ENCODE results near the gene NUDCD3. TPM values are rescaled to one million over a fixed set of nuclear protein-coding genes. Genes with fewer than 3 reads are reported as not detected.
"Not testable (repeated sequence)": the region's sequence is repeated elsewhere in the genome, so short reads cannot be mapped to it uniquely, and the experiment has no call there.

NUDCD3 gene
- polyA plus RNA-seq, 1 donor, result 86.1 TPM

GRCh38 chr7:44520574-44520973 is 30.1 kb upstream of the NUDCD3 start:
- no peak for DNase-seq

- no peak for DNase-seq
These were observed 29.1 kb upstream of the NUDCD3 start for GRCh38 chr7:44519546-44519945.

GRCh38 chr7:44518761-44519160 is 28.3 kb upstream of the NUDCD3 start:
- no peak for DNase-seq

GRCh38 chr7:44517175-44517574 is 26.7 kb upstream of the NUDCD3 start:
- DNase-seq, result no peak

GRCh38 chr7:44515590-44516268 is 25.3 kb upstream of the NUDCD3 start:
- DNase-seq, result no peak

- no peak for DNase-seq
These were observed 22.3 kb upstream of the NUDCD3 start for GRCh38 chr7:44512736-44513135.

- DNase-seq, result no peak
These were observed 21.5 kb upstream of the NUDCD3 start for GRCh38 chr7:44511863-44512468.

- DNase-seq, result no peak
These were observed 20.8 kb upstream of the NUDCD3 start for GRCh38 chr7:44511236-44511635.

- DNase-seq, result no peak
These were observed 18.0 kb upstream of the NUDCD3 start for GRCh38 chr7:44508328-44509030.

GRCh38 chr7:44506592-44507288 is 16.3 kb upstream of the NUDCD3 start:
- not testable (repeated sequence) for DNase-seq

GRCh38 chr7:44505595-44505994 is 15.1 kb upstream of the NUDCD3 start:
- no peak for DNase-seq

GRCh38 chr7:44498230-44498954 is 7.9 kb upstream of the NUDCD3 start:
- DNase-seq, result no peak

GRCh38 chr7:44497155-44498027 is 6.9 kb upstream of the NUDCD3 start:
- DNase-seq, result no peak

- DNase-seq, result no peak
These were observed 5.9 kb upstream of the NUDCD3 start for GRCh38 chr7:44496385-44496784.

GRCh38 chr7:44494960-44495359 is 4.5 kb upstream of the NUDCD3 start:
- DNase-seq, result no peak

GRCh38 chr7:44491229-44491628 is 771 bp upstream of the NUDCD3 start:
- no peak for DNase-seq

- DNase-seq, result no peak
These were observed 505 bp downstream of the NUDCD3 start for GRCh38 chr7:44489955-44490350.

GRCh38 chr7:44488955-44489354 is 1.5 kb downstream of the NUDCD3 start:
- DNase-seq, result no peak

- DNase-seq, result no peak
These were observed 3.8 kb downstream of the NUDCD3 start for GRCh38 chr7:44486693-44487092.

- no peak for DNase-seq
These were observed 4.5 kb downstream of the NUDCD3 start for GRCh38 chr7:44486001-44486400.
